Hepatocyte (in vitro differentiated cells): ENCODE measurements around the gene OR2K2. TPM values are rescaled to one million over a fixed set of nuclear protein-coding genes. Genes with fewer than 3 reads are reported as not detected.
"Not testable (repeated sequence)": the region's sequence is repeated elsewhere in the genome, so short reads cannot be mapped to it uniquely, and the experiment has no call there.

Experiments
- DNase-seq: peaks from one replicate; pipeline ENCODE4 v3.0.0-alpha.2; 2016; ENCODE audit warnings: low spot score
- H2AFZ ChIP-seq: fragments of 200-600 bp; sonication (generic); 2 replicates; pipeline ENCODE4 v1.6.0; 2016; ENCODE audit warnings: antibody characterized with exemption, mild to moderate bottlenecking
- H3K27ac ChIP-seq: fragments of 200-600 bp; sonication (generic); 2 replicates; pipeline ENCODE4 v1.5.1; 2016; ENCODE audit warnings: mild to moderate bottlenecking
- H3K27me3 ChIP-seq: fragments of 200-600 bp; sonication (generic); 2 replicates; pipeline ENCODE4 v1.6.1; 2016
- H3K36me3 ChIP-seq: fragments of 200-600 bp; sonication (generic); replicated peaks from 2 replicates; pipeline ENCODE4 v1.5.1; 2016; ENCODE audit warnings: low read depth; ENCODE audit not compliant: insufficient read depth
- H3K4me1 ChIP-seq: fragments of 200-600 bp; sonication (generic); 2 replicates; pipeline ENCODE4 v1.5.1; 2016; ENCODE audit warnings: mild to moderate bottlenecking, moderate library complexity; ENCODE audit not compliant: insufficient read depth
- H3K4me2 ChIP-seq: fragments of 200-600 bp; sonication (generic); 2 replicates; pipeline ENCODE4 v1.6.0; 2016
- H3K4me3 ChIP-seq: fragments of 200-600 bp; sonication (generic); 2 replicates; pipeline ENCODE4 v1.5.1; 2016; ENCODE audit warnings: mild to moderate bottlenecking
- H3K79me2 ChIP-seq: fragments of 200-600 bp; sonication (generic); 2 replicates; pipeline ENCODE4 v1.6.0; 2017; ENCODE audit warnings: mild to moderate bottlenecking
- H3K9me2 ChIP-seq: fragments of 200-600 bp; sonication (generic); replicated peaks from 2 replicates; pipeline ENCODE4 v1.6.0; 2017; ENCODE audit warnings: mild to moderate bottlenecking; ENCODE audit not compliant: insufficient read depth
- H3K9me3 ChIP-seq: fragments of 200-600 bp; sonication (generic); 2 replicates; pipeline ENCODE4 v1.5.1; 2016; ENCODE audit warnings: low read depth, mild to moderate bottlenecking
- H4K20me1 ChIP-seq: fragments of 200-600 bp; sonication (generic); 2 replicates; pipeline ENCODE4 v1.6.0; 2016; ENCODE audit warnings: mild to moderate bottlenecking; ENCODE audit not compliant: insufficient read depth, poor library complexity, severe bottlenecking
- CTCF ChIP-seq: fragments of 200-600 bp; sonication (generic); IDR thresholded peaks from 2 replicates; pipeline ENCODE4 v1.5.1; 2016; ENCODE audit warnings: antibody characterized with exemption, mild to moderate bottlenecking; ENCODE audit not compliant: poor library complexity
- EZH2 ChIP-seq: fragments of 200-600 bp; sonication (generic); IDR thresholded peaks from 2 replicates; pipeline ENCODE4 v1.6.1; 2016; ENCODE audit warnings: antibody characterized with exemption, mild to moderate bottlenecking, borderline replicate concordance
- EZH2phosphoT487 ChIP-seq: fragments of 200-600 bp; sonication (generic); IDR thresholded peaks from one replicate; pipeline ENCODE4 v1.6.1; 2018; ENCODE audit warnings: antibody characterized with exemption, mild to moderate bottlenecking, low read depth, moderate library complexity; ENCODE audit not compliant: unreplicated experiment, severe bottlenecking
- WGBS: methylation state at CpG from one replicate; pipeline ENCODE4 v1.1.6; 2016; ENCODE audit warnings: low lambda C conversion rate; ENCODE audit errors: missing lambda C conversion rate; 5-methylcytosine and 5-hydroxymethylcytosine counted together
- polyA plus RNA-seq: library from polyadenylated mRNA; unstranded; fragments of >200 nt; fragmentation: Nextera tagmentation; extraction: Ambion mirVana; gene quantifications from 2 replicates; pipeline ENCODE4 v1.2.1, GENCODE V29; 2016
- total RNA-seq: library from RNA; depleted of rRNA; stranded (reverse); fragments of >200 nt; gene quantifications from 2 replicates; pipeline ENCODE4 v1.2.3, GENCODE V29; 2014

OR2K2 gene
- total and polyA plus RNA-seq, 2 experiments from 2014 or later = not detected

DNA sequence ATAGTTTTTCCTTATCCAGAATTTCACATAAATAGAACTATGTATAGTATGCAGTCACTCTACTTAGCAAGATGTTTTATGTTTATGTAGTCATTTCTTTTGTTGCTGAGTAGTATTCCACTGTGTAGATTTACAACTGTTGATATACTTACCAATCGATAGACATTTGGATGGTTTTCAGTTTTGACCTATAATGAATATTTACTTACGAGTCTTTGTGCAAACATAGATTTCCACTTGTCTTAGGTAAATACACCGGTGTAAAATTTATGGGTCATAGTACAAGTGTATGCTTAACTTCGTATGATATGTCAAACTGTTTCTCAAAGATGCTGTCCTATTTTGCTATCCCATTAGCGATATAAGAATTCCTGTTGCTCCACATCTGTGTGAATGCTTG lies 19.7 kb upstream of the OR2K2 start:
- H3K4me3 ChIP-seq = no peak overlapping the region
- peaks cover 10% of the 10 kb centered on the region for H3K4me1 ChIP-seq
- H3K9me2 ChIP-seq = no peaks in the 10 kb centered on the region
- TF ChIP-seq EZH2 = no peak
- no peak for TF ChIP-seq EZH2phosphoT487
- TF ChIP-seq CTCF = no peak
- H3K27me3 ChIP-seq = no peaks in the 10 kb centered on the region
- no peaks in the 10 kb centered on the region for H3K9me3 ChIP-seq
- no peaks in the 10 kb centered on the region for H3K79me2 ChIP-seq
- H4K20me1 ChIP-seq = no peaks in the 10 kb centered on the region
- WGBS = 56% methylated on average over 5 of the region's 5 CpGs
- H3K36me3 ChIP-seq = no peaks in the 10 kb centered on the region
- peak overlapping the region; percentile 58 for H3K4me2 ChIP-seq
- no peak overlapping the region for H2AFZ ChIP-seq
- peak; percentile 10 for DNase-seq
- peak overlapping the region; percentile 62 for H3K27ac ChIP-seq

DNA sequence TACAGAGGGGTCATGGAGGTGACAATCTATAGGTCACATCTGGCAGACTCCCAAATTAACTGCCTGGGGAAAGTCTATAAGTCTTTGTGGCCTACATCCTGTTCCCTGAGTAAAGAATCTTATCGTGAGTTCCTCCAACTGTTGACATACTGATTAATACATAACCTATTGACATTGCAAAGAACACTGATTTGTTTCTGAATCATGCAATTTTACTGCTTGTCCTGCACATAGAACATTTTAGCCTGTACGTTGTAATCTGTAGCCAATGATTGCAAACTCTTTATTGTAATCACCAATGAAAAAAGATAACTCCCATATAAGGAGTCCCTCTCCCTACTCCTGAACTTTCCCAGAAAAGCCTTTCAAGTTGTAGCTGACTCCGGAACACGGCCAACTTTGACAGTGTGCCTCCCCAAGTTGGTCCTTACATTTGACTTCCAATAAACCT lies 18.8 kb upstream of the OR2K2 start:
- no peaks in the 10 kb centered on the region for H3K9me2 ChIP-seq
- WGBS = 35% methylated on average over 4 of the region's 4 CpGs
- peak overlapping the region; percentile 58 for H3K4me2 ChIP-seq
- H3K36me3 ChIP-seq = no peaks in the 10 kb centered on the region
- peaks cover 10% of the 10 kb centered on the region for H3K4me1 ChIP-seq
- no peaks in the 10 kb centered on the region for H3K27me3 ChIP-seq
- no peaks in the 10 kb centered on the region for H3K79me2 ChIP-seq
- no peaks in the 10 kb centered on the region for H3K9me3 ChIP-seq
- H3K4me3 ChIP-seq = no peak overlapping the region
- no peak overlapping the region for H2AFZ ChIP-seq
- peak overlapping the region; percentile 62 for H3K27ac ChIP-seq
- no peaks in the 10 kb centered on the region for H4K20me1 ChIP-seq
- peak; percentile 49 for DNase-seq
- TF ChIP-seq EZH2phosphoT487 (no peak), EZH2 (no peak), CTCF (no peak)

DNA sequence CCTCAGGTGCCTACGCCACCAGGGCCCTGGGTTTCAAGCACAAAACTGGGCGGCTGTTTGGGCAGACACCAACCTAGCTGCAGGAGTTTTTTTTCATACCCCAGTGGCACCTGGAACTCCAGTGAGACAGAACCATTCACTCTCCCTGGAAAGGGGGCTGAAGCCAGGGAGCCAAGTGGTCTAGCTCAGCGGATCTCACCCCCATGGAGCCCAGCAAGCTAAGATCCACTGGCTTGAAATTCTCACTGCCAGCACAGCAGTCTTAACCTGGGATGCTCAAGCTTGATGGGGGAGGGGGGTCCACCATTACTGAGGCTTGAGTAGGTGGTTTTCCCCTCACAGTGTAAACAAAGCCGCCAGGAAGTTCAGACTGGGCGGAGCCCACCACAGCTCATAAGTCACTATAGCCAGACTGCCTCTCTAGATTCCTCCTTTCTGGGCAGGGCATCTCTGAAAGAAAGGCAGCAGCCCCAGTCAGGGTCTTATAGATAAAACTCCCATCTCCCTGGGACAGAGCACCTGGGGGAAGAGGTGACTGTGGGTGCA lies 4.4 kb upstream of the OR2K2 start:
- WGBS = 79% methylated on average over 5 of the region's 5 CpGs
- H3K79me2 ChIP-seq, H3K27ac ChIP-seq, DNase-seq, H3K4me3 ChIP-seq, H3K27me3 ChIP-seq, H3K36me3 ChIP-seq, H2AFZ ChIP-seq, H4K20me1 ChIP-seq, H3K9me3 ChIP-seq, H3K9me2 ChIP-seq, H3K4me2 ChIP-seq, H3K4me1 ChIP-seq: not testable (repeated sequence)

DNA sequence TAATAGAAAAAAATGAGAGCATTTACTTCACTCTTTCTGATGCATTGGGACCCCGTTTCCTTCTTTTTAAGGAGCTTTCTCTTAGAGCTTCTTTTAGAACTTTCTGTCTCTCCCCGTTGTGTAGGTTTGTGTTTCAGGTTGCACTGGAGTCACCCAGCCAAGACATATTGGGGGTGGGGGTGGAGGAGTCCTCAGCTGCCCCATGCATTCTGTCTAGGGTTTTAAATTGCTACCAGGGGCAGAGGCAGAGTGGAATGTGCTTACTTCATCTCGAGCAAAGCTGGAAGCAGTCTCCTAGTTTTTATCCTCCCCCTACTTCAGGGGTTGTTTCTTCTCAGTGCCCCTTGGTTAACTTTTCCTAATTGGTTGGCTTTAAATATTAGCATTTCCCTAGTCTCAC lies 9.4 kb downstream of the OR2K2 start:
- Histone ChIP-seq H3K36me3 (no peaks in the 10 kb centered on the region), H3K9me2 (no peaks in the 10 kb centered on the region), H3K4me3 (no peak overlapping the region), H4K20me1 (no peaks in the 10 kb centered on the region), H3K4me1 (no peaks in the 10 kb centered on the region), H3K4me2 (no peak overlapping the region), H3K79me2 (no peaks in the 10 kb centered on the region), H3K9me3 (no peaks in the 10 kb centered on the region), H2AFZ (no peak overlapping the region), H3K27ac (no peak overlapping the region), H3K27me3 (no peaks in the 10 kb centered on the region)
- TF ChIP-seq CTCF = no peak
- no peak for TF ChIP-seq EZH2phosphoT487
- TF ChIP-seq EZH2 = no peak
- no peak for DNase-seq
- 85% methylated on average over 3 of the region's 3 CpGs for WGBS
